B cell (primary cell): ENCODE results near the gene RAP2C. TPM values are rescaled to one million over a fixed set of nuclear protein-coding genes. Genes with fewer than 3 reads are reported as not detected.

ENCODE experiments used
- ATAC-seq: fragments of 200-7000 bp; cut with Tn5 transposase; one replicate; pipeline ENCODE4 v1.10.0; 2021; ENCODE audit warnings: low read depth, mild to moderate bottlenecking, moderate number of reproducible peaks, moderate library complexity
- CTCF ChIA-PET: fragments of 350-600 bp; sonication (Branson Sonifier 250); formaldehyde crosslinking; loops from one replicate; lab custom pipeline; 2021; ENCODE audit warnings: antibody characterized with exemption, inconsistent platforms; lab: Charles Lee
- POLR2A ChIA-PET: fragments of 350-600 bp; sonication (Branson Sonifier 250); formaldehyde crosslinking; loops from one replicate; lab custom pipeline; 2021; ENCODE audit warnings: antibody characterized with exemption; lab: Charles Lee
- DNase-seq: peaks from one replicate; pipeline ENCODE4 v3.0.0; 2013
- H2AFZ ChIP-seq: 2 replicates; pipeline ENCODE4 v1.6.1; 2012; ENCODE audit warnings: mild to moderate bottlenecking, low read depth, low read length; ENCODE audit not compliant: insufficient read depth, poor library complexity, severe bottlenecking
- H3K27ac ChIP-seq, 2 donors: 1 replicate in 1 of 2; 2 replicates in 1 of 2; pipeline ENCODE4 v1.5.1; 2012 to 2013; ENCODE audit warnings: low read length in 2 of 2, mild to moderate bottlenecking in 2 of 2, moderate library complexity in 1 of 2
- H3K27me3 ChIP-seq, 4 experiments: fragments of 200-600 bp in 1 of 4; sonication (generic) in 1 of 4; replicated peaks in 1 of 4; 1 replicate in 2 of 4; 2 replicates in 2 of 4; pipeline versions ENCODE4 v1.6.1 to v1.7.0; 2013 to 2016; ENCODE audit warnings: low read length in 3 of 4, mild to moderate bottlenecking in 2 of 4, mixed read lengths in 1 of 4, moderate library complexity in 1 of 4; ENCODE audit not compliant: insufficient read depth in 4 of 4, control insufficient read depth in 3 of 4; ENCODE audit errors: control extremely low read depth in 1 of 4
- H3K36me3 ChIP-seq, 2 experiments: replicated peaks in 1 of 2; 1 replicate in 1 of 2; 2 replicates in 1 of 2; pipeline versions ENCODE4 v1.6.1 to v1.7.1; 2013; ENCODE audit warnings: low read length in 1 of 2; ENCODE audit not compliant: insufficient read depth in 2 of 2, control insufficient read depth in 1 of 2; ENCODE audit errors: control extremely low read depth in 1 of 2, extremely low read depth in 1 of 2
- H3K4me1 ChIP-seq, 2 donors: fragments of 200-600 bp in 1 of 2; sonication (generic) in 1 of 2; 1 replicate in 1 of 2; 2 replicates in 1 of 2; pipeline versions ENCODE4 v1.5.1 to v1.6.1; 2013 to 2017; ENCODE audit warnings: low read length in 2 of 2; ENCODE audit not compliant: control insufficient read depth in 2 of 2, insufficient read depth in 2 of 2
- H3K4me2 ChIP-seq: replicated peaks from 2 replicates; pipeline ENCODE3; 2012; ENCODE audit warnings: mild to moderate bottlenecking, low read depth, low read length; ENCODE audit not compliant: poor library complexity, severe bottlenecking
- H3K4me3 ChIP-seq, 5 experiments: fragments of 200-600 bp in 1 of 5; sonication (generic) in 1 of 5; 1 replicate in 3 of 5; 2 replicates in 2 of 5; pipeline versions ENCODE4 v1.5.1 to v1.7.0; 2011 to 2016; ENCODE audit warnings: low read length in 4 of 5, mild to moderate bottlenecking in 4 of 5, low read depth in 2 of 5, control low read depth in 1 of 5, moderate library complexity in 1 of 5; ENCODE audit not compliant: insufficient read depth in 1 of 5; ENCODE audit errors: control extremely low read depth in 1 of 5, extremely low read depth in 1 of 5
- H3K79me2 ChIP-seq: fragments of 200-600 bp; sonication (generic); one replicate; pipeline ENCODE4 v1.6.0; 2016; ENCODE audit warnings: low read length; ENCODE audit not compliant: control insufficient read depth, insufficient read depth
- H3K9ac ChIP-seq: fragments of 200-600 bp; sonication (generic); 2 replicates; pipeline ENCODE4 v1.6.1; 2017; ENCODE audit warnings: mild to moderate bottlenecking, low read length, moderate library complexity
- H3K9me3 ChIP-seq, 3 donors: one replicate each; pipeline versions ENCODE4 v1.6.1 to v1.7.1; 2013; ENCODE audit warnings: low read length in 2 of 3; ENCODE audit not compliant: control insufficient read depth in 2 of 3, insufficient read depth in 1 of 3; ENCODE audit errors: control extremely low read depth in 1 of 3
- H4K20me1 ChIP-seq: 2 replicates; pipeline ENCODE4 v1.6.0; 2012; ENCODE audit warnings: mild to moderate bottlenecking, low read length; ENCODE audit not compliant: insufficient read depth, control insufficient read depth, poor library complexity, severe bottlenecking
- H3K27ac Mint-ChIP-seq: one replicate; pipeline ENCODE4 v1.8.0; 2021; ENCODE audit warnings: mixed read lengths
- H3K27me3 Mint-ChIP-seq: one replicate; pipeline ENCODE4 v1.8.0; 2021; ENCODE audit warnings: mixed read lengths
- H3K4me1 Mint-ChIP-seq: one replicate; pipeline ENCODE4 v1.8.0; 2021; ENCODE audit warnings: mixed read lengths
- H3K4me3 Mint-ChIP-seq: one replicate; pipeline ENCODE4 v1.8.0; 2021; ENCODE audit warnings: mixed read lengths
- H3K9me3 Mint-ChIP-seq: one replicate; pipeline ENCODE4 v1.8.0; 2022; ENCODE audit warnings: mixed read lengths; ENCODE audit not compliant: insufficient read depth
- CTCF ChIP-seq: fragments of 200-600 bp; IDR thresholded peaks from one replicate; pipeline ENCODE4 v1.8.0; 2022; ENCODE audit warnings: antibody characterized with exemption, mild to moderate bottlenecking
- EZH2 ChIP-seq: IDR thresholded peaks from 2 replicates; pipeline ENCODE4 v1.6.1; 2012; ENCODE audit warnings: borderline replicate concordance, low read depth, mild to moderate bottlenecking, moderate library complexity, low read length; ENCODE audit not compliant: insufficient read depth, poor library complexity, severe bottlenecking
- WGBS: methylation state at CpG from one replicate; pipeline ENCODE4 v1.1.5; 2013; ENCODE audit warnings: missing lambda C conversion rate; ENCODE audit not compliant: insufficient coverage; 5-methylcytosine and 5-hydroxymethylcytosine counted together
- intact Hi-C: fragments of 100-400 bp; cut with micrococcal nuclease; formaldehyde crosslinking; loops from one replicate; pipeline ENCODE4 v1.10.0; 2022
- polyA plus RNA-seq: library from polyadenylated mRNA; depleted of rRNA; stranded (reverse); fragments of >200 nt; gene quantifications from 2 replicates; pipeline ENCODE4 v1.2.3, GENCODE V29; 2012
- total RNA-seq, 2 donors: library from RNA; stranded (reverse); fragments of 120-200 nt in 1 of 2; gene quantifications; 1 replicate in 1 of 2; 2 replicates in 1 of 2; pipeline versions ENCODE4 v1.2.3 to v1.2.4, GENCODE V29; 2013 to 2022

RAP2C gene
- total and polyA plus RNA-seq, 2 donors (not counting 1 experiment from before 2014, with no cell fraction given), result 23.2 to 46.0 TPM

DNA sequence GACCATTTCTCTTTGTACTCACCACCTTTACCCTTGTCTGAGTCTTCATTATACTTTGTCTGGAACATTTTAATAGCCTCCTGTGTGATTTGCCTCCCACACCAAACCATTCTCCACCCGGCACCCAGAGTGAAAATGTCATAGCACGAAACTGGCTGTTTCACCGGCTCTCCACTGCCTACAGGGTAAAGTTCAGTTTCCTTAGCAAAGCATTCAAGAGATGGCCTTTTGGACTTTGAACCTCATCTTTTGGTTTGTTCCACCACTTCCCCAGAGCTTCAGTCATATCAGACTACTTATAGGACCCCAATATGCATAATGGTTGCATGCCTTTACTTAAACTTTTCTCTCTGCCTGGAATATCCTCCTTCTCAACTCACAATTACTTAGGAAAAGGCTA is 38.3 kb downstream of the RAP2C start:
- no peak overlapping the region for H3K27ac Mint-ChIP-seq

DNA sequence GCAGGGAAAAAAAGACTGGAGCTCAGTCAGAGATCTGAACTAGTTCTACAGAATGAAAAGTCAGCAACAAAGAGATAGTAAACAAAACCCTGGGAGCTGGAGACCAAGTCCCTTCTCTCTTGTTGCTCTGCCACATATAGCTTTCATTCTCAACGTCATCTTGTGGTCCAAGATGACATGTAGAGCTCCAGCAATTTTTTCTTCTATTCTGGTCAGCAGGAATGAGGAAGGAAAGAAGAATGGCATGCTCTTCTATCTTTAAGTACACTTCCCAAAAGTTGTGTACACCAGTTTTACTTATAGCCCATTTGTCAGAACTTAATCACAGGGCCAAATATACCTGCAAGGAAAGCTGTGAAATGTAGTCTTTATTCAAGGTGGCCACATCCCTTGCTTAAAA is 45.6 kb downstream of the RAP2C start:
- Histone ChIP-seq H2AFZ (no peak overlapping the region), H3K27me3 (no peaks in the 10 kb centered on the region), H3K4me1 (no peaks in the 10 kb centered on the region), H3K27ac (no peak overlapping the region), H4K20me1 (no peaks in the 10 kb centered on the region), H3K4me3 (no peak overlapping the region), H3K9me3 (no peaks in the 10 kb centered on the region), H3K36me3 (no peaks in the 10 kb centered on the region), H3K4me2 (no peak overlapping the region), H3K9ac (no peak overlapping the region), H3K79me2 (no peaks in the 10 kb centered on the region)
- Mint-ChIP-seq H3K27ac (no peak overlapping the region), H3K4me1 (no peaks in the 10 kb centered on the region), H3K4me3 (no peak overlapping the region), H3K9me3 (no peaks in the 10 kb centered on the region), H3K27me3 (peaks cover 3% of the 10 kb centered on the region)
- intact Hi-C loops, result no loop called here
- ChIA-PET CTCF (interaction anchor here (1.0 kb wide), 1 partner anchor 441 kb away, joined by 3 read pairs; no protein-coding TSS in a partner anchor), POLR2A (no interaction called here)
- TF ChIP-seq CTCF (no peak), EZH2 (no peak)
- ATAC-seq (no peak), DNase-seq (no peak)
- WGBS, result no CpG with 5 or more reads among the region's 1 CpG

More for the DNA sequence above, 38.3 kb downstream of the RAP2C start:
- Histone ChIP-seq H2AFZ (no peak overlapping the region), H3K27me3 (no peaks in the 10 kb centered on the region), H3K4me2 (no peak overlapping the region), H4K20me1 (no peaks in the 10 kb centered on the region), H3K36me3 (no peaks in the 10 kb centered on the region), H3K27ac (no peak overlapping the region), H3K9ac (no peak overlapping the region), H3K79me2 (no peaks in the 10 kb centered on the region), H3K9me3 (no peaks in the 10 kb centered on the region), H3K4me1 (no peaks in the 10 kb centered on the region), H3K4me3 (no peak overlapping the region)
- no peak for ATAC-seq
- no peak for DNase-seq
- Mint-ChIP-seq H3K9me3 (no peaks in the 10 kb centered on the region), H3K4me3 (no peak overlapping the region), H3K4me1 (no peaks in the 10 kb centered on the region), H3K27me3 (no peaks in the 10 kb centered on the region)
- TF ChIP-seq CTCF (no peak), EZH2 (no peak)
- intact Hi-C loops, result no loop called here
- WGBS, result 83% methylated on average over 3 of the region's 3 CpGs
- ChIA-PET POLR2A (no interaction called here), CTCF (no interaction called here)
